H1 (cell line): ENCODE measurements around the gene COBLL1. TPM values are rescaled to one million over a fixed set of nuclear protein-coding genes. Genes with fewer than 3 reads are reported as not detected.

Experiments used
- CTCF ChIA-PET: fragments of 300-600 bp; sonication (Branson Sonifier 250); formaldehyde crosslinking; loops from one replicate; lab custom pipeline; 2021; ENCODE audit not compliant: partially characterized antibody; lab: Charles Lee
- POLR2A ChIA-PET: fragments of 300-600 bp; sonication (Branson Sonifier 250); formaldehyde crosslinking; loops from one replicate; lab custom pipeline; 2021; ENCODE audit warnings: inconsistent platforms; ENCODE audit not compliant: partially characterized antibody; lab: Charles Lee
- DNase-seq, 2 experiments: peaks; one replicate each; pipeline versions ENCODE4 v3.0.0 to v3.0.0-alpha.2; 2010 to 2022; ENCODE audit warnings: low spot score in 2 of 2, low read depth in 1 of 2, mixed read lengths in 1 of 2
- FAIRE-seq: peaks from 2 replicates; lab custom pipeline; 2011; peaks lifted over from hg19 to GRCh38; lab: Jason Lieb, UNC
- H2AFZ ChIP-seq: 2 replicates; pipeline ENCODE4 v1.8.1; 2012; ENCODE audit warnings: low read length, inconsistent platforms
- H2AK5ac ChIP-seq: 2 replicates; pipeline ENCODE4 v1.6.1; 2013; ENCODE audit warnings: low read depth, low read length
- H2BK120ac ChIP-seq: replicated peaks from 2 replicates; pipeline ENCODE3; 2013; ENCODE audit warnings: low read depth, low read length, inconsistent platforms
- H2BK12ac ChIP-seq: 2 replicates; pipeline ENCODE4 v1.6.1; 2013; ENCODE audit warnings: low read depth, low read length
- H2BK15ac ChIP-seq: 2 replicates; pipeline ENCODE4 v1.6.1; 2013; ENCODE audit warnings: low read length
- H2BK20ac ChIP-seq: 2 replicates; pipeline ENCODE4 v1.6.1; 2013; ENCODE audit warnings: low read length
- H2BK5ac ChIP-seq: 2 replicates; pipeline ENCODE4 v1.6.1; 2013; ENCODE audit warnings: low read depth, low read length
- H3K14ac ChIP-seq: 2 replicates; pipeline ENCODE4 v1.6.1; 2013; ENCODE audit warnings: inconsistent platforms; ENCODE audit not compliant: insufficient read length
- H3K18ac ChIP-seq: 2 replicates; pipeline ENCODE4 v1.6.1; 2013; ENCODE audit warnings: low read length; ENCODE audit errors: extremely low read depth
- H3K23ac ChIP-seq: 2 replicates; pipeline ENCODE4 v1.6.1; 2013; ENCODE audit warnings: inconsistent platforms; ENCODE audit not compliant: insufficient read length
- H3K23me2 ChIP-seq: 2 replicates; pipeline ENCODE4 v1.6.1; 2013; ENCODE audit warnings: low read depth, low read length
- H3K27ac ChIP-seq: 2 replicates; pipeline ENCODE4 v1.6.1; 2011; ENCODE audit warnings: low read depth, low read length, inconsistent platforms
- H3K27me3 ChIP-seq, 4 experiments: replicated peaks in 1 of 4; 1 replicate in 1 of 4; 2 replicates in 3 of 4; pipeline versions ENCODE4 v1.6.1 to v1.8.1; 2011 to 2013; ENCODE audit warnings: low read length in 3 of 4, mild to moderate bottlenecking in 3 of 4, inconsistent platforms in 2 of 4, mixed read lengths in 2 of 4, moderate library complexity in 1 of 4; ENCODE audit not compliant: control insufficient read depth in 3 of 4, insufficient read depth in 3 of 4; ENCODE audit errors: extremely low read depth in 1 of 4
- H3K36me3 ChIP-seq, 4 experiments: 2 replicates each; pipeline versions ENCODE4 v1.6.1 to v1.8.1; 2011 to 2013; ENCODE audit warnings: mild to moderate bottlenecking in 4 of 4, low read length in 3 of 4, moderate library complexity in 2 of 4, control low read depth in 1 of 4, inconsistent platforms in 1 of 4; ENCODE audit not compliant: insufficient read depth in 4 of 4, control insufficient read depth in 2 of 4
- H3K4ac ChIP-seq: replicated peaks from 2 replicates; pipeline ENCODE3; 2013; ENCODE audit warnings: low read length, low read depth, mixed read lengths, inconsistent platforms; ENCODE audit not compliant: insufficient read length
- H3K4me1 ChIP-seq, 4 experiments: replicated peaks in 1 of 4; 1 replicate in 1 of 4; 2 replicates in 3 of 4; pipeline versions ENCODE4 v1.6.1 to v1.8.1; 2011 to 2013; ENCODE audit warnings: low read length in 3 of 4, inconsistent platforms in 2 of 4, mixed read lengths in 1 of 4; ENCODE audit not compliant: insufficient read depth in 4 of 4, control insufficient read depth in 3 of 4
- H3K4me2 ChIP-seq, 2 experiments: 2 replicates each; pipeline versions ENCODE4 v1.6.1 to v1.8.1; 2011 to 2013; ENCODE audit warnings: low read depth in 2 of 2, low read length in 2 of 2, control low read depth in 1 of 2, inconsistent platforms in 1 of 2, mild to moderate bottlenecking in 1 of 2; ENCODE audit not compliant: insufficient read depth in 1 of 2
- H3K4me3 ChIP-seq, 4 experiments: fragments of 200-600, 300-600 bp in 1 of 4; sonication (generic), shearing (Covaris generic), sonication (Bioruptor Twin) in 1 of 4; 2 replicates each; pipeline versions ENCODE4 v1.5.1 to v1.8.1; 2011 to 2016; ENCODE audit warnings: low read length in 4 of 4, low read depth in 3 of 4, control low read depth in 2 of 4, inconsistent platforms in 2 of 4, mild to moderate bottlenecking in 2 of 4, mixed read lengths in 1 of 4, moderate library complexity in 1 of 4; ENCODE audit not compliant: insufficient read depth in 2 of 4; ENCODE audit errors: extremely low read depth in 1 of 4
- H3K56ac ChIP-seq: replicated peaks from 2 replicates; pipeline ENCODE3; 2013; ENCODE audit warnings: low read depth, mild to moderate bottlenecking, mixed read lengths, low read length, inconsistent platforms; ENCODE audit not compliant: insufficient read length
- H3K79me1 ChIP-seq: 2 replicates; pipeline ENCODE4 v1.6.1; 2013; ENCODE audit warnings: low read depth, low read length, control low read depth
- H3K79me2 ChIP-seq, 2 experiments: 2 replicates each; pipeline versions ENCODE4 v1.6.1 to v1.8.1; 2012 to 2013; ENCODE audit warnings: low read length in 2 of 2, mild to moderate bottlenecking in 2 of 2, inconsistent platforms in 1 of 2; ENCODE audit not compliant: insufficient read depth in 2 of 2, control insufficient read depth in 1 of 2
- H3K9ac ChIP-seq, 4 experiments: replicated peaks in 1 of 4; 1 replicate in 1 of 4; 2 replicates in 3 of 4; pipeline versions ENCODE4 v1.6.1 to v1.8.1; 2011 to 2013; ENCODE audit warnings: low read depth in 3 of 4, low read length in 3 of 4, control low read depth in 2 of 4, mild to moderate bottlenecking in 2 of 4, moderate library complexity in 2 of 4, inconsistent platforms in 1 of 4; ENCODE audit errors: extremely low read depth in 1 of 4
- H3K9me3 ChIP-seq, 2 experiments: 2 replicates each; pipeline versions ENCODE4 v1.6.1 to v1.8.1; 2012 to 2013; ENCODE audit warnings: mild to moderate bottlenecking in 2 of 2, moderate library complexity in 2 of 2, control low read depth in 1 of 2, inconsistent platforms in 1 of 2, low read depth in 1 of 2, low read length in 1 of 2, mixed read lengths in 1 of 2; ENCODE audit not compliant: insufficient read depth in 2 of 2
- H4K20me1 ChIP-seq, 2 experiments: replicated peaks in 1 of 2; 2 replicates each; pipeline versions ENCODE3 to v1.8.1; 2011 to 2013; ENCODE audit warnings: inconsistent platforms in 2 of 2, low read length in 2 of 2, mild to moderate bottlenecking in 1 of 2; ENCODE audit not compliant: insufficient read depth in 2 of 2, control insufficient read depth in 1 of 2
- H4K5ac ChIP-seq: 2 replicates; pipeline ENCODE4 v1.6.1; 2013; ENCODE audit warnings: low read length, low read depth, mixed read lengths, inconsistent platforms; ENCODE audit not compliant: insufficient read length
- H4K8ac ChIP-seq: 2 replicates; pipeline ENCODE4 v1.8.0; 2013; ENCODE audit warnings: mild to moderate bottlenecking, moderate library complexity, low read length, inconsistent platforms; ENCODE audit not compliant: insufficient read depth; ENCODE audit errors: extremely low read depth
- H4K91ac ChIP-seq: replicated peaks from 2 replicates; pipeline ENCODE3; 2013; ENCODE audit warnings: low read length, mixed read lengths, inconsistent platforms; ENCODE audit not compliant: insufficient read length
- JUND ChIP-seq: IDR thresholded peaks from 2 replicates; pipeline ENCODE4 v1.6.1; 2011; ENCODE audit warnings: mild to moderate bottlenecking, improper control_type of control experiment, low read length
- RBBP5 ChIP-seq: IDR thresholded peaks from 2 replicates; pipeline ENCODE4 v1.7.1; 2012; ENCODE audit warnings: low read depth, mild to moderate bottlenecking, inconsistent platforms, low read length, moderate library complexity, borderline replicate concordance
- SRF ChIP-seq: IDR thresholded peaks from 2 replicates; pipeline ENCODE4 v1.6.1; 2011; ENCODE audit warnings: mild to moderate bottlenecking, low read depth, low read length, moderate library complexity
- WGBS, 2 experiments: shearing (Covaris generic) in 1 of 2; methylation state at CpG; one replicate each; pipeline versions ENCODE4 v1.1.6 to v1.1.7; 2013 to 2015; ENCODE audit warnings: low lambda C conversion rate in 2 of 2, mixed read lengths in 2 of 2, inconsistent platforms in 1 of 2, low coverage in 1 of 2, missing lambda C conversion rate in 1 of 2; ENCODE audit not compliant: insufficient replicate concordance in 2 of 2, insufficient coverage in 1 of 2, insufficient read length in 1 of 2; ENCODE audit errors: extremely low coverage in 1 of 2, missing lambda C conversion rate in 1 of 2; 5-methylcytosine and 5-hydroxymethylcytosine counted together
- polyA plus RNA-seq, 7 experiments: library from polyadenylated mRNA; depleted of rRNA in 3 of 7; stranded (reverse) in 5 of 7; unstranded in 2 of 7; fragments of >200 nt in 5 of 7; fragments of 200-250 nt in 2 of 7; gene quantifications; 1 replicate in 5 of 7; 2 replicates in 1 of 7; 4 replicates in 1 of 7; pipeline versions ENCODE4 v1.2.1 to v1.2.3, GENCODE V29; 2011 to 2013; ENCODE audit warnings: missing spikeins in 2 of 7, mixed read lengths in 2 of 7
- total RNA-seq: library from RNA; stranded (reverse); fragmentation: NEBNext Ultra II Directional; extraction: Animal tissue kit (Norgen Biotek cat#: 25700); gene quantifications from 2 replicates; pipeline ENCODE4 v1.2.1, GENCODE V29; 2021

COBLL1 gene
- total and polyA plus RNA-seq, 2 of the 8 experiments (the other 6 are each of a cell fraction or from before 2014, with no cell fraction given) = 2.2 to 6.2 TPM

- Histone ChIP-seq H3K4me3 (no peak overlapping the region), H2AK5ac (no peak overlapping the region), H3K4ac (no peak overlapping the region), H3K23ac (no peak overlapping the region), H2AFZ (no peak overlapping the region), H3K36me3 (no peaks in the 10 kb centered on the region), H4K5ac (no peak overlapping the region), H3K79me2 (no peaks in the 10 kb centered on the region), H3K27ac (no peak overlapping the region), H4K91ac (no peak overlapping the region), H3K14ac (no peak overlapping the region), H4K8ac (no peak overlapping the region), H3K4me1 (no peaks in the 10 kb centered on the region), H3K79me1 (no peaks in the 10 kb centered on the region), H2BK20ac (no peak overlapping the region), H3K56ac (no peak overlapping the region), H3K18ac (no peak overlapping the region), H2BK12ac (no peak overlapping the region), H2BK120ac (no peak overlapping the region), H3K9ac (no peak overlapping the region), H2BK5ac (no peak overlapping the region), H3K4me2 (no peak overlapping the region), H3K23me2 (no peaks in the 10 kb centered on the region), H2BK15ac (no peak overlapping the region), H3K9me3 (no peaks in the 10 kb centered on the region), H3K27me3 (no peaks in the 10 kb centered on the region), H4K20me1 (no peaks in the 10 kb centered on the region)
- TF ChIP-seq SRF (no peak), RBBP5 (no peak), JUND (no peak)
- ChIA-PET POLR2A (no interaction called here), CTCF (interaction anchor here (2.2 kb wide), 1 partner anchor 19 kb away, joined by 5 read pairs; the partner anchor contains the start of gene COBLL1)
- DNase-seq (no peak), FAIRE-seq (no peak)
- WGBS, 2 experiments = 92% methylated on average over 5 of the region's 5 CpGs; no CpG with 5 or more reads in 1 of the 2 experiments
Observed at GRCh38 chr2:164823126-164823525, 18.5 kb downstream of the COBLL1 start.
